Psoas muscle (tissue), 8 donors: ENCODE measurements around the gene SIM1. TPM values are rescaled to one million over a fixed set of nuclear protein-coding genes. Genes with fewer than 3 reads are reported as not detected.

Experiments
- ATAC-seq, 4 donors: fragments of 200-7000 bp; cut with Tn5 transposase; one replicate each; pipeline ENCODE4 v1.9.1; 2020; ENCODE audit warnings: moderate library complexity in 3 of 4, mild to moderate bottlenecking in 2 of 4
- DNase-seq, 2 donors: peaks; one replicate each; pipeline ENCODE4 v3.0.0-alpha.2; 2020
- H3K27ac ChIP-seq: fragments of 200-600 bp; one replicate; pipeline ENCODE4 v1.8.0; 2022
- H3K27me3 ChIP-seq, 3 donors: fragments of 200-600 bp in 1 of 3; one replicate each; pipeline versions ENCODE4 v1.6.1 to v1.8.0; 2013 to 2022; ENCODE audit warnings: low read length in 2 of 3, mild to moderate bottlenecking in 2 of 3, moderate library complexity in 1 of 3; ENCODE audit not compliant: insufficient read depth in 3 of 3
- H3K36me3 ChIP-seq, 2 donors: fragments of 200-600 bp in 1 of 2; one replicate each; pipeline versions ENCODE4 v1.6.1 to v1.8.0; 2013 to 2022; ENCODE audit warnings: low read depth in 1 of 2, mild to moderate bottlenecking in 1 of 2, moderate library complexity in 1 of 2; ENCODE audit not compliant: insufficient read depth in 1 of 2
- H3K4me1 ChIP-seq: fragments of 200-600 bp; one replicate; pipeline ENCODE4 v1.8.0; 2022
- H3K4me3 ChIP-seq: fragments of 200-600 bp; one replicate; pipeline ENCODE4 v1.8.0; 2022; ENCODE audit warnings: mild to moderate bottlenecking
- H3K9me3 ChIP-seq: fragments of 200-600 bp; one replicate; pipeline ENCODE4 v1.8.0; 2022
- CTCF ChIP-seq: fragments of 200-600 bp; IDR thresholded peaks from one replicate; pipeline ENCODE4 v1.8.0; 2022; ENCODE audit warnings: antibody characterized with exemption
- WGBS, 3 donors: extraction: QIAGEN DNeasy Blood & Tissue Kit; methylation state at CpG; one replicate each; pipeline versions ENCODE4 v1.1.6 to v1.1.7; 2013; 5-methylcytosine and 5-hydroxymethylcytosine counted together
- intact Hi-C, 2 donors: fragments of 100-400 bp; cut with DNase I; formaldehyde crosslinking; loops; one replicate each; pipeline versions ENCODE4 v1.11.0 to v1.14.2; 2022
- polyA plus RNA-seq, 3 donors: library from polyadenylated mRNA; stranded (reverse); fragments of 200-250 nt; gene quantifications; one replicate each; pipeline ENCODE4 v1.2.3, GENCODE V29; 2013
- total RNA-seq, 4 donors: library from RNA; stranded (reverse); fragmentation: NEBNext Ultra II Directional in 2 of 4; extraction: Animal tissue kit (Norgen Biotek cat#: 25700) in 2 of 4; gene quantifications; one replicate each; pipeline versions ENCODE4 v1.2.1 to v1.2.4, GENCODE V29; 2021 to 2023
- donor health status: healthy with polysubstance abuse.
- donor health status: DM: no; HTN: no; CAD: no; lungs with moderate emphysema.
- donor health status: Bipolar disorder and iron deficiency.
- donor health status: healthy.
- donor health status: DM: yes; HTN: yes; CAD: no.
- donor health status: DM: no; HTN: no; CAD: no.
- donor health status: DM: no; HTN: no; CAD: no.
- donor health status: DM: yes; HTN: yes; CAD: no.

Gene SIM1
- total and polyA plus RNA-seq, 7 donors = 0.60 to 14.4 (median 4.7) TPM

- no peak overlapping the region for H3K4me3 ChIP-seq
- TF ChIP-seq CTCF = no peak
- H3K9me3 ChIP-seq = no peaks in the 10 kb centered on the region
- no peak overlapping the region for H3K27ac ChIP-seq
- no peaks in the 10 kb centered on the region for H3K27me3 ChIP-seq
- 41 to 58% (median 49%) methylated on average over 6 of the region's 6 CpGs for WGBS, 3 donors
- no peaks in the 10 kb centered on the region for H3K4me1 ChIP-seq
- intact Hi-C loops = no loop called here
- peak; percentile 27 to 64 (median 56) for ATAC-seq
- peak in 1 of 2 donors; percentile 17 for DNase-seq
- H3K36me3 ChIP-seq = peaks cover 3 to 12% of the 10 kb centered on the region in 2 donors
Measured at GRCh38 chr6:100504786-100505737, 40.3 kb upstream of the SIM1 start.

DNA sequence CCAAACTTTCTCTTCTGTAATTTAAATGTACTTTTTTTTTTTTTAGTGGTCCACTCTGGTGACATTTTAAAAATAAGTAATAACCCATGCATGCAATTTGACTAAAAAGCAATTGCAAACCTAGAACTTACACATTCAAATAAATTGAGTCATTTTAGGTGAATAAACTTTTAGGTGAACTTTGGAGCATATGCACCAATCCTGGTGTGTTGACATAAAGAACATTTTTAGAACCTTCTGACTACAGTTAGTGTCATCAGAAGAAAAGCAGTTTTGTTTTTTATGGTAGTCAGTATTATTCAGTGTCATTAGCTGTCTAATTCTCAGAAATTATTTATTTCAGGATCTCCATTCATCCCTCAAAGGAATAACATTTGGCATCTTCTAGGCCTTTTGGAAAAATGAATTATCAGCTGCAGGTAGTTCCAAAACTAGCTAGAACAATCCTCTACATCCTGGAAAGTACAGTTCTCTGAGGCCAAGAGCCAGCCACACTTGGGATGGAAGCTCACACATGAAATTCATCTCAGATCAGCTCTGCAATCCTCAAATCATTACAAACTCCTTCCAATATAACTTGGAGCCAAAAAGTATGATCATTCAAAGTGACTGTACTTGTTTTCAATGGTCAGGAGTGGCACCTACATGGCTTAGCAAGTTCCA is 38.5 kb upstream of the SIM1 start:
- Histone ChIP-seq H3K36me3 (no peaks in the 10 kb centered on the region), H3K9me3 (no peaks in the 10 kb centered on the region), H3K27me3 (no peaks in the 10 kb centered on the region), H3K4me1 (no peaks in the 10 kb centered on the region), H3K27ac (no peak overlapping the region), H3K4me3 (no peak overlapping the region)
- TF ChIP-seq CTCF = no peak
- DNase-seq (no peak), ATAC-seq (no peak)
- intact Hi-C loops = no loop called here

GRCh38 chr6:100493206-100493888 is 28.6 kb upstream of the SIM1 start:
- Histone ChIP-seq H3K27ac (no peak overlapping the region), H3K4me3 (no peak overlapping the region), H3K9me3 (no peaks in the 10 kb centered on the region), H3K4me1 (no peaks in the 10 kb centered on the region), H3K36me3 (no peaks in the 10 kb centered on the region), H3K27me3 (no peaks in the 10 kb centered on the region)
- 75 to 79% (median 78%) methylated on average over 6 of the region's 6 CpGs for WGBS, 3 donors
- ATAC-seq = no peak
- intact Hi-C loops = no loop called here
- no peak for DNase-seq
- TF ChIP-seq CTCF = no peak

GRCh38 chr6:100491952-100492670 is 27.4 kb upstream of the SIM1 start:
- no peak for DNase-seq
- TF ChIP-seq CTCF = no peak
- H3K27me3 ChIP-seq = no peaks in the 10 kb centered on the region
- no peaks in the 10 kb centered on the region for H3K4me1 ChIP-seq
- no peaks in the 10 kb centered on the region for H3K36me3 ChIP-seq
- no peak overlapping the region for H3K4me3 ChIP-seq
- intact Hi-C loops = no loop called here
- 65 to 68% (median 67%) methylated on average over 13 of the region's 13 CpGs for WGBS, 3 donors
- no peak for ATAC-seq
- no peak overlapping the region for H3K27ac ChIP-seq
- H3K9me3 ChIP-seq = no peaks in the 10 kb centered on the region
